Activated CD8-positive, alpha-beta memory T cell treated with anti-CD3 and anti-CD28 coated beads, Interleukin-2, amount 50 U/mL, for 24 hours (primary cell): ENCODE data around the gene MEIOC.

Experiments
- DNase-seq: peaks from one replicate; pipeline ENCODE4 v3.0.0-alpha.2; 2020; ENCODE audit errors: extremely low read depth

MEIOC gene

DNA sequence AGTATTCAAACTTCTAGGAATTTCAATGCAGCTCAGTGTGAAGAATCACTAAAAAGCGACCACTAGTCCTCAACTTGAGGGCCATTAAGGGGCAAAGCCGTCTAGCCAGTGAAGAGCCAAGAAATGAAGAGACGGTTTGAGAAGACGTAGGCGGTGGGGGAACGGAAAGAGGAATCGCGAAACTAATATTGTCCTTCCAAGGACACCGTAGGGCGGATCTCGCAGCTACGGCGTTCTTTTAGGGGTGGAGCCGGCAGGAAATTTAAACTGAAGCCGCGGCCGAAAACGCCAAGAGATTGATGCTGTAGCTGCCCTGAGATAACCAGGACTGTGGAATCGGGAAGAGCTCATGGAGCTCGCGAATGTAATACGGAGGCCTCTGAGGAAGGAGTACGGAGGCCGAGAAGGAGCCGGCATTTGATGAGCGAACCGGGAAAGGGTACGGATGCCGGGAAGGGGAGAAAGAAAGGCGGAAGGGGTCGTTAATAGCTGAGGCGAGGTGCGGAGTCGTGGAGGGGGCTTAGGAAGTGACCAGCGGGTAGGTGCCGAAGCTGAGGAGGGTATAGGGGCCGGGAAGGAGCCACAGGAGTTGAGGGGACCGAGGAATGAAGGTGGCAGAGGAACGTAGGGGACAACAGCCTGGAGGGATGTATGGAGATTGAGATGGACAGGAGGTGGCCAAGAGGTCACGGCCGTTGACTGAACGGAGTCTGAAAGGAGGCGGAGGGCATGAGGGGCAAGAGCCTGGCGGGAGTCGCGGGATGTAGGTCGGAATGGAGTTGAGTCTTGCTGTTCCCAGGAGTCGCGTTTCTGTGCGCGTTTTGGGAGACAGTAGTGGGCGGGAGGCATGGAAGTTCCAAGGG is 52.4 kb downstream of the MEIOC start, which contains the start of gene DBF4B:
Gene DBF4B, plus strand, starts transcription at position 265 of the 863 bp plus-strand sequence. Its CDS starts 156 bp downstream, at position 421.
- DNase-seq, result peak; percentile 66

DNA sequence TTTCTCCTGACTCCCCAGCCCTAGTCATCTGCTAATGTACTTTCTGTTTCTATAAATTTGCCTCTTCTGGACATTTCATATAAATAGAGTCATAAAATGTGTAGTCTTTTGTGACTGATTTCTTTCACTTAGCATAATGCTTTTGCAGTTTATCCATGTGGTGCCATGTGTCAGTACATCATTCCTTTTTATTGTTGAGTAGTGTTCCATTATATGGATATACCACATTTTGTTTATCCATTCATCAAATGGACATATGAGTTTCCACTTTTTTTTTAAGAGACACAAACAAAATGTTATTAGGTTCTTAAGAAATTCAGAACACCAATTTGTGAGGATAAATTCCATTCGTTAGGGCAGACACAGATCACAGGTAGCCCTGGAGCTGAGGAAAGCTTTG is 63.2 kb downstream of the MEIOC start:
- DNase-seq, result no peak

DNA sequence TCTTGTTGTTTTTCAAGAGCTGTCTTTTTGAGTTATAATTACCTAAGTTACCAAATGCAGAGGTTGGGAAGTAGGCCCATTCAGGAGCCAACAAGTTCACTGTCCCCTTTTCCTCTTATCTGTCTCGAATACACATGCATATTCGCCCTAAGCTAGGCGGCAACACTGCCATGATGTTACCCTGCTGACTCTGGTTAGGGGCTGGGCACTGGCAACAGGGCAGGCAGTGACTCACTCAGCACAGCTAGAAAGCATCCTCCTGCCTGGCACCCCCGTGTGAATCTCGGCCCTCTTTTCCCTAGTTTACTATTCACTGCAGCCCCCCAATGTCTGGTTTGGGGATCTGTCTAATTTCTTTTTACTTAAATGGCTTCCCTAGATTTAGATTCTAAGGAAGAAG is 66.0 kb downstream of the MEIOC start:
- no peak for DNase-seq
